ENCODE results near the gene TAAR5.
"Not testable (repeated sequence)": the region's sequence is repeated elsewhere in the genome, so short reads cannot be mapped to it uniquely, and the experiment has no call there.

TAAR5 gene

DNA sequence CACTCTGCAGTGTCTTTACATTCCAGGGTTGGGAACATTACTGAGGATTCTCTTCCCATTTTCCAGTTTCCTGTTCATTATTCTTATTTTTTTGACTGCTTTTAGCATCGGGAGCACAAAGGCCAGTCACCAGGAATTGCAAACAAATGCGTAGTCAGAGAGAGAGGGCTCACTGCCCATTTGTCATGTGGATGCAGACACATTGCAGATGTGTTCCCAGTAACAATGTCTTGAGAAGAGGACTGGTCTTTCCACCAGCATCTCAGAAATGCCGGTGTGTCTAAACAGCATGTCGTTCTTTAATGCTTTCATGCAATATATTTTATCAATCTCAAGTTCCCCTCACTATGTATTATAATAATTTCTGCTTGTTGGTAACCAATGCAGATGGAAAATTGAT lies 20.4 kb downstream of the TAAR5 start:
- DNase-seq, result no peak

DNA sequence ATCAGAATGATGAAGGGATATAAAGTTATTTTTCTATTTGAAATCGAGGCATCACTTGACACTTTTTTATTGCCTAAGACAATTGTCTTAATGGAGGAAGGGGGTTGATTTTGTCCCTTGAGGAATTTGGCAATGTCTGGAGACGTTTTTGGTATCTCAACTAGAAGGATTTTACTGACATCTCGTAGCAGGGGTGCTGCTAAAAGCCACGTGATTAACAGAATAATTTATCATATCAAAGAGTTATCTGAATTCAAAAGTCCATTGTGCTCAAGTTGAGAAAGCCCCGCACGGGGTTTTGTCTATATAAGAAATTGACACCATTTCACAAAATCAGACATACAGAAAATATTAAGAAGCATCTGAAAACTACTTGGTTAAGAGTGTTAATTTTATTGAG lies 20.9 kb downstream of the TAAR5 start:
- DNase-seq, result no peak

DNA sequence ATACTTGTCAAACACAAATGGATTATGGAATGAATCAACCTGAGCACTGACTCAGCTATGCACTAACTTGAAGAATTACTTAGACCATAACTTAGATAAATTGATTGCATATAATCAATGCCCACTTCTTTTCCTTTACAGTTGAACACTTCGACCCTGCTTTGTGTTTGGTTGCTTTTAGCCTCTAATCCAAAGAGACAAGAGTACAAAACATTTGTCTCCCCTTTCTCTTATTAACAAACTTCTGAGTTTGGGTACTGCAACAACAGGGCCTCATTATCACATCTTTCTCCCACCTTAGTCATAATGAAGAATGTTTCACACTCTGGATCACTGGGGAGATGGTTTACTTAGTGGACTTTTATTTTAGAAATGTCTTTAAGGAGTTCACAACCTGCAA lies 22.0 kb downstream of the TAAR5 start:
- no peak for DNase-seq

DNA sequence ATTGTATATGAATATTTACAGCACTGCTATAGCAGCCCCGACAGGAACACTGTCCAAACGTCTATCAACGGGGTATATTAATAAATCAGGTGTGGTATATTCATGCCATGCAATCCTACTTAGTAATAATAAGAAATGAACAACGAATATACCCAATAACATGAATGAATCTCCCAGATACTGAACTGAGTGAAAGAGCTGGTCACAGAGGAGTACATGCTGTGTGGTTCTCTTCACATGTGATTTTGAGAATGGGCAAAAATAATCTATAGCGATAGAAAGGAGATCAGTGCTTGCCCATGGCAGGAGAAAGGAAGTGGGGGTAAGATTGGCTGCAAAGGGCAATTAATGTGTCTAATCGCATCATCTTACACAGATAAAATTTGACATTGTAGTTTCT lies 23.1 kb downstream of the TAAR5 start:
- DNase-seq, result no peak

DNA sequence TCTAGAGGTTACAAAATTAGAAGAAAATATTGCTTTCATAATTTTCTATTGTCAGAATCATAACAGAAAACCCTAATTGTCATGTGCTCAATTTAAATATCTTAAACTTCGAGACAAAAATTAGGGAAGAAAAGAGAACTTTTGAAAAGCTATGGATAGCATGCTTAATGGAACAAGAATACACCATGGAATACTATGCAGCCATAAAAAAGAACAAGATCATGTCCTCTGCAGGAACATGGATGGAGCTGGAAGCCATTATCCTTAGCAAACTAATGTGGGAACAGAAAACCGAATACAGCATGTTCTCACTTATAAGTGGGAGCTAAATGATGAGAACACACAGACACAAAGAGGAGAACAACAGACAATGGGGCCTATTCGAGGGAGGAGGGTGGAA lies 29.5 kb downstream of the TAAR5 start:
- not testable (repeated sequence) for DNase-seq

DNA sequence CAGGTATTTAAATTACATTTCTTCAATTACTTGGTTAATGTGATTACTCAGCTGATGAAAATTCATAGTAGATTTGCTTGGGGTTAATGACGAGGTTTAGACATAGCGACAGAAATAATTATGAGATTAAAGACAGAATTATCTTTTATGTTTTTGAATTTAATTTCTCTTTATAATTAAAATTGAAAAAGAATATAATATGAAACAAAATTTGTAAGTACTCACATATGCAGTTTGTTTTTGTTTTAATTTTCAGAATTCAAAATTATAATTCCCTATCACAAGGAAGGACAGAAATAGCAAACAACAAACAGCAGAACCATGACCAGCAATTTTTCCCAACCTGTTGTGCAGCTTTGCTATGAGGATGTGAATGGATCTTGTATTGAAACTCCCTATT lies 37.2 kb downstream of the TAAR5 start, which contains the start of gene TAAR8:
Gene TAAR8, plus strand, starts transcription at position 301 of the 400 bp plus-strand sequence. Its CDS starts 21 bp downstream, at position 322.
- DNase-seq, result no peak

DNA sequence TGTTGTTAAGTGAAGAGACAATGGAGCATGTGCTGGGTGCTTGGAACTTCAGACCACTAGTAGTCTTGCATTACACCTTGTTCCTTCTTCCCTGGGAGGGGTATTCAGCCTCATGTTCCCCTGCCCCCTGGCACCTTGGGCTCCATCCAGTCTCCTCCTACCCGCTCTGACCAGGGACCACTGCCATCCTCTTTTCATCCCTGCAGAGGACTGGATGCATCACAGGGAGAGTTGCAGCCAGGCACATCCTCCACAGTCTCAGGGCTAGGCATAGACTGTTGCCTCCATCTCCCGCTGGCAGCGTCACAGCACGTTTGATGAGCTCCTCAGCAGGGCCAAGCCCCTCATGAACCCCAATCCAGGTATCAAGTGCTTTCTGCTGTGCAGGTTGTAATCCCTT lies 38.3 kb downstream of the TAAR5 start:
- DNase-seq, result no peak

DNA sequence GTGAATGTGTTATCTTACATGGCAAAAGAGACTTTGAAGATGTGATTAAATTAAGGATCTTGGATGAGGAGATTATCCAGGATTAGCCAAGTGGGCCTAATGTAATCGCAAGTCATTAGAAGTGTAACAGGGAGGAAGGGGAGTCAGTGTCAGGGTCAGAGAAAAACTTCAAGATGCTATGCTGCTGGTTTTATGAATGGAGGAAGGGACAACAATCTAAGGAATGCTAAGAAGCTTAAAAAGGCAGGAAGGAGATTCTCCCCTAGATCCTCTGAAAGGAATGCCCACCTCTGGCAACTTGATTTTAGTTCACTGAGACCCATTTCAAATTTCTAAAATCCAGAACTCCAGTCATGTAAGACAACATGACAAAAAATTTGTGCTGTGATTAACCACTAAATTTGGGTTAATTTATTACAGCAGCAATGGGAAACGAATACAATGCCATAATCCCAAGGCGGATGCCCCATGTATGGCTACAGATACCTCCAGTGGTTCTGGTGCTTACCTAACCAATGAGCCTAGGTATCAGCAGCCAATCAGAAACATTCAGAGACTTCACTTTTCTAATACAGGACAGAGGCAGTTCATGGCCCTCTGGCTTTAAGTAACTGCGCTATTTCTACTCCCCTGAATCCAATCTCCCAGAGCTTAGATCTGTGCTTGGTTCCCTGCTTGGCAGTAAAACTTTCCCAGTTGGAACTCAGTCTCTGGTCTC lies 40.6 kb downstream of the TAAR5 start:
- DNase-seq, result no peak

DNA sequence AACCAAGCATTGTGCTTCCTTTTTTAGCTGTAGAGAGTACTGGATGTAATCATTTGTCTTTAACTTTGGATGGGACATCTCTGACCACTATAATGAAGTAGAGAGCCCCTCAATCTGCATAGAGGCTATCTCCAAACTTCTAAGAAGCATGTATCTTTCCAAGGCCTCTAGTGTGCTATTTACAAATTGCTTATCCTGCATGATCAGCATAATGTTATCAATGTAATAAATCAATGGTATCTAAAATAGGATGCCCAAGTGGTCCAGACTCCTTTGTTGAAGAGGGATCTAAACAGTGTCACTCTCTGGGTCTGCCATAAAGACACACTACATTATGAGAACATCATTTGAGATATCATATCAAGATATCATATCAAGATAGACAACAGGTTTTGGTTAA lies 44.7 kb downstream of the TAAR5 start:
- DNase-seq, result no peak

Measured in T1000 (cell line).